HepG2 (cell line): ENCODE results near the gene TMCO4. TPM values are rescaled to one million over a fixed set of nuclear protein-coding genes. Genes with fewer than 3 reads are reported as not detected.
A peak's percentile ranks its signal among the peaks of the same experiment; 100 is the strongest.

Source experiments
- ATAC-seq: fragments of 200-7000 bp; cut with Tn5 transposase; 3 replicates; pipeline ENCODE4 v1.9.1; 2020; ENCODE audit warnings: mild to moderate bottlenecking, moderate library complexity
- BruUV-seq: library from RNA; stranded (reverse); fragments of 400-500 nt; replicated peaks from 2 replicates; lab custom pipeline; 2021; lab: Mats Ljungman, UMichigan
- CTCF ChIA-PET: fragments of 300-600 bp; formaldehyde crosslinking; extraction: SDS; loops from one replicate; lab custom pipeline; 2021; ENCODE audit warnings: low total read pairs, inconsistent platforms, low intra/inter-chr PET ratio; lab: Yijun Ruan, JAX
- POLR2A ChIA-PET: fragments of 350-600 bp; sonication (Branson Sonifier 250); formaldehyde crosslinking; loops from one replicate; lab custom pipeline; 2020; ENCODE audit warnings: antibody characterized with exemption, inconsistent platforms; lab: Yijun Ruan, JAX
- DNase-seq: peaks from one replicate; pipeline ENCODE4 v3.0.0-alpha.2; 2015; ENCODE audit warnings: low spot score
- FAIRE-seq: peaks from 3 replicates; lab custom pipeline; 2011; peaks lifted over from hg19 to GRCh38; lab: Jason Lieb, UNC
- H2AFZ ChIP-seq: one replicate; pipeline ENCODE4 v1.6.1; 2011; ENCODE audit warnings: low read length, inconsistent platforms
- H3K27ac ChIP-seq: fragments of 300-600 bp; 3 replicates; pipeline ENCODE4 v1.8.0; 2011; ENCODE audit warnings: mixed run types, mild to moderate bottlenecking, mixed read lengths, low read length, inconsistent platforms; ENCODE audit not compliant: insufficient read depth; ENCODE audit errors: extremely low read length
- H3K27me3 ChIP-seq, 2 experiments: fragments of 200-600 bp in 1 of 2; 2 replicates in 1 of 2; 3 replicates in 1 of 2; pipeline versions ENCODE4 v1.6.0 to v1.8.0; 2011; ENCODE audit warnings: low read length in 2 of 2, mild to moderate bottlenecking in 2 of 2, moderate library complexity in 2 of 2, inconsistent platforms in 1 of 2; ENCODE audit not compliant: insufficient read depth in 2 of 2, control insufficient read depth in 1 of 2
- H3K36me3 ChIP-seq, 2 experiments: fragments of 200-600 bp in 1 of 2; replicated peaks in 1 of 2; 2 replicates in 1 of 2; 3 replicates in 1 of 2; pipeline versions ENCODE4 v1.5.1 to v1.8.0; 2011; ENCODE audit warnings: low read length in 2 of 2, inconsistent platforms in 1 of 2; ENCODE audit not compliant: insufficient read depth in 2 of 2, control insufficient read depth in 1 of 2
- H3K4me1 ChIP-seq: 2 replicates; pipeline ENCODE4 v1.5.1; 2012; ENCODE audit warnings: low read length, inconsistent platforms; ENCODE audit not compliant: insufficient read depth
- H3K4me2 ChIP-seq: 2 replicates; pipeline ENCODE4 v1.6.0; 2011; ENCODE audit warnings: low read depth, low read length, inconsistent platforms
- H3K4me3 ChIP-seq, 3 experiments: fragments of 200-600 bp in 1 of 3; sonication (generic), shearing (Covaris generic) in 1 of 3; replicated peaks in 1 of 3; 2 replicates each; pipeline ENCODE4 v1.5.1; 2011 to 2016; ENCODE audit warnings: low read length in 3 of 3, inconsistent platforms in 2 of 3, low read depth in 2 of 3, mild to moderate bottlenecking in 2 of 3, control low read depth in 1 of 3, mixed read lengths in 1 of 3; ENCODE audit not compliant: insufficient read depth in 1 of 3
- H3K79me2 ChIP-seq: one replicate; pipeline ENCODE4 v1.6.1; 2011; ENCODE audit warnings: low read length, inconsistent platforms; ENCODE audit not compliant: insufficient read depth
- H3K9ac ChIP-seq: 2 replicates; pipeline ENCODE4 v1.6.0; 2011; ENCODE audit warnings: mild to moderate bottlenecking, low read depth, low read length, inconsistent platforms; ENCODE audit not compliant: insufficient read depth
- H3K9me3 ChIP-seq: 2 replicates; pipeline ENCODE4 v1.5.1; 2012; ENCODE audit warnings: mild to moderate bottlenecking, low read length
- H4K20me1 ChIP-seq: 2 replicates; pipeline ENCODE4 v1.6.0; 2011; ENCODE audit warnings: inconsistent platforms, mild to moderate bottlenecking, low read length, moderate library complexity; ENCODE audit not compliant: insufficient read depth
- AGO2 ChIP-seq: fragments of 200-400 bp; formaldehyde crosslinking; optimal IDR thresholded peaks from 2 replicates; pipeline ENCODE3; 2017; ENCODE audit warnings: mild to moderate bottlenecking, low read depth, low read length, moderate library complexity
- CCAR2 ChIP-seq: fragments of 200-400 bp; formaldehyde crosslinking; optimal IDR thresholded peaks from 2 replicates; pipeline ENCODE3; 2018; ENCODE audit warnings: low read depth, mild to moderate bottlenecking, low read length, moderate library complexity
- FOXK2 ChIP-seq: fragments of 450-650 bp; IDR thresholded peaks from 2 replicates; pipeline ENCODE4 v1.6.1; 2016
- HNRNPLL ChIP-seq: fragments of 200-400 bp; formaldehyde crosslinking; IDR thresholded peaks from 2 replicates; pipeline ENCODE4 v1.6.1; 2017; ENCODE audit warnings: mild to moderate bottlenecking, low read depth, low read length; ENCODE audit not compliant: poor library complexity, severe bottlenecking
- KLF13 ChIP-seq: sonication (generic); formaldehyde crosslinking; IDR thresholded peaks from 2 replicates; pipeline ENCODE4 v1.4.0; 2020; ENCODE audit warnings: mild to moderate bottlenecking, missing genetic modification reagents
- RARA ChIP-seq: IDR thresholded peaks from 2 replicates; pipeline ENCODE4 v1.6.1; 2016; ENCODE audit warnings: missing genetic modification reagents, missing compliant biosample characterization
- USF2 ChIP-seq, 2 experiments: sonication (generic) in 1 of 2; formaldehyde crosslinking in 1 of 2; IDR thresholded peaks; 2 replicates each; pipeline versions ENCODE4 v1.5.1 to v1.6.1; 2011 to 2020; ENCODE audit warnings: borderline replicate concordance in 1 of 2, low read depth in 1 of 2, low read length in 1 of 2, mild to moderate bottlenecking in 1 of 2, missing genetic modification reagents in 1 of 2, moderate library complexity in 1 of 2
- ZNF577 ChIP-seq: sonication (generic); formaldehyde crosslinking; IDR thresholded peaks from 2 replicates; pipeline ENCODE4 v1.4.0; 2020; ENCODE audit warnings: mild to moderate bottlenecking, low read depth, missing genetic modification reagents, borderline replicate concordance
- ZSCAN21 ChIP-seq: sonication (generic); formaldehyde crosslinking; IDR thresholded peaks from 2 replicates; pipeline ENCODE4 v1.8.0; 2022; ENCODE audit warnings: mild to moderate bottlenecking, missing genetic modification reagents, moderate library complexity, borderline replicate concordance
- WGBS: methylation state at CpG from one replicate; pipeline ENCODE4 v1.1.6; 2017; ENCODE audit warnings: low lambda C conversion rate; 5-methylcytosine and 5-hydroxymethylcytosine counted together
- in situ Hi-C: cut with HindIII; loops from 2 replicates; pipeline ENCODE4 v1.10.0; 2017; ENCODE audit warnings: low pct_unique_long_range_greater_than_20kb; ENCODE audit not compliant: extremely low pct_ligation_motif_present
- intact Hi-C: fragments of 100-400 bp; cut with micrococcal nuclease; formaldehyde crosslinking; loops from one replicate; pipeline ENCODE4 v1.10.0; 2022; ENCODE audit not compliant: unreplicated experiment
- polyA plus RNA-seq, 8 experiments: library from polyadenylated mRNA; depleted of rRNA in 3 of 8; stranded (reverse) in 7 of 8; unstranded in 1 of 8; fragments of >200 nt; fragmentation: Illumina TruSeq in 4 of 8; extraction: Trizol in 4 of 8; gene quantifications; 2 replicates each; pipeline versions ENCODE4 v1.2.1 to v1.2.3, GENCODE V29; 2011 to 2016; ENCODE audit warnings: low read depth in 4 of 8, missing spikeins in 1 of 8, mixed read lengths in 1 of 8; ENCODE audit not compliant: insufficient read depth in 1 of 8
- total RNA-seq, 5 experiments: library from RNA; depleted of rRNA; stranded (reverse); fragments of >200 nt; fragmentation: Illumina TruSeq; extraction: Trizol; gene quantifications; 2 replicates each; pipeline ENCODE4 v1.2.3, GENCODE V29; 2016; ENCODE audit warnings: low read depth in 1 of 5
- TF ChIP-seq, protein P1 (sequence below): sonication (generic); formaldehyde crosslinking; IDR thresholded peaks from 2 replicates; pipeline ENCODE4 v1.8.0; 2022; ENCODE audit warnings: missing genetic modification reagents, mild to moderate bottlenecking, inconsistent platforms, borderline replicate concordance

Gene TMCO4
- total and polyA plus RNA-seq, 2 of the 13 experiments (the other 11 are each of a cell fraction or from before 2014, with no cell fraction given): 2.1 to 4.1 TPM

GRCh38 chr1:19661721-19662228 lies 137.9 kb downstream of the TMCO4 start (continued):
- TF ChIP-seq USF2 (IDR thresholded peaks at IDR 0.05; ENCODE audit: low read depth, low read length) (no peak), USF2 (CRISPR knock-in tag; IDR thresholded peaks at IDR 0.05; ENCODE audit: borderline replicate concordance) (no peak)

DNA sequence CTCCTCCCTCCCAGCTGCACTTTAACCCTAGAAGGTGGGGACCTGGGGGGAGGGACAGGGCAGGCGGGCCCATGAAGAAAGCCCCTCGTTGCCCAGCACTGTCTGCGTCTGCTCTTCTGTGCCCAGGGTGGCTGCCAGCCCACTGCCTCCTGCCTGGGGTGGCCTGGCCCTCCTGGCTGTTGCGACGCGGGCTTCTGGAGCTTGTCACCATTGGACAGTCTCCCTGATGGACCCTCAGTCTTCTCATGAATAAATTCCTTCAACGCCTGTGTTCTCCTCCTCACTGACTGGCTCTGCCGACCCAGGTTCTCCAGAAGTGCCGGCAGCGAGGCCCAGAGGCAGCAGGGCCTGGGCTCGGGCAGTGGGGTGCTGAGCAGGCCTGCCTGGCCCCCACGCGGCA lies 141.5 kb downstream of the TMCO4 start:
- peaks cover 28% of the 10 kb centered on the region for H3K4me1 ChIP-seq
- intact Hi-C loops: no loop called here
- no peaks in the 10 kb centered on the region for H3K36me3 ChIP-seq
- no peak overlapping the region for H3K9ac ChIP-seq
- ATAC-seq (no peak), DNase-seq (no peak), FAIRE-seq (no peak)
- TF ChIP-seq RARA (CRISPR knock-in tag) (no peak), KLF13 (CRISPR knock-in tag) (no peak), AGO2 (peak; percentile 29), ZNF577 (no peak), FOXK2 (no peak), CCAR2 (no peak), ZSCAN21 (CRISPR knock-in tag) (no peak), HNRNPLL (no peak)
- TF ChIP-seq, protein P1, sequence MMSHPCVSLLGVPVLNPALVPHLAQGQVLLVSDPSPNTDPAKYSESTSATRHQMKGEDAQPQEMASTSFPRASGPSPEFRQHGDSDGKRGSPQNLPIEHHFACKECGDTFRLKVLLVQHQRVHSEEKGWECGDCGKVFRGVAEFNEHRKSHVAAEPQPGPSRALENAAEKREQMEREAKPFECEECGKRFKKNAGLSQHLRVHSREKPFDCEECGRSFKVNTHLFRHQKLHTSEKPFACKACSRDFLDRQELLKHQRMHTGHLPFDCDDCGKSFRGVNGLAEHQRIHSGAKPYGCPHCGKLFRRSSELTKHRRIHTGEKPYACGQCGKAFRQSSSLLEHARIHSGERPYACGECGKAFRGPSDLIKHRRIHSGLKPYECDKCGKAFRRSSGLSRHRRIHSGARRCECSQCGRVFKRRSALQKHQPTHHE: no peak
- H3K79me2 ChIP-seq: no peaks in the 10 kb centered on the region
- ChIA-PET POLR2A (no interaction called here), CTCF (no interaction called here)
- in situ Hi-C loops: no loop called here
- no peak overlapping the region for H3K27ac ChIP-seq
- H3K4me2 ChIP-seq: no peak overlapping the region
- peaks cover 2 to 4% of the 10 kb centered on the region in 2 experiments; a peak in 2 of 5 replicates for H3K27me3 ChIP-seq
- no peaks in the 10 kb centered on the region for H3K9me3 ChIP-seq
- no TSS peak for BruUV-seq
- H4K20me1 ChIP-seq: no peaks in the 10 kb centered on the region
- H3K4me3 ChIP-seq: no peak overlapping the region
- no peak overlapping the region for H2AFZ ChIP-seq
- 83% methylated on average over 8 of the region's 13 CpGs for WGBS
